ENCODE measurements around the gene FCN2. TPM values are rescaled to one million over a fixed set of nuclear protein-coding genes. Genes with fewer than 3 reads are reported as not detected.

Gene FCN2
- total RNA-seq, 2 donors from 2014 or later: not detected

GRCh38 chr9:134918646-134919045 is 38.0 kb downstream of the FCN2 start:
- DNase-seq (peak in 1 of 2 donors; percentile 2), ATAC-seq (no peak)
- intact Hi-C loops (cut with DNase I, micrococcal nuclease): no loop called here

- ATAC-seq: no peak
- intact Hi-C loops (cut with DNase I, micrococcal nuclease): no loop called here
- no peak for DNase-seq
Observed at GRCh38 chr9:134919303-134919702, 38.7 kb downstream of the FCN2 start.

GRCh38 chr9:134922066-134922931 is 41.7 kb downstream of the FCN2 start:
- intact Hi-C loops (cut with DNase I, micrococcal nuclease): no loop called here
- ATAC-seq: no peak
- peak in 1 of 2 donors; percentile 37 for DNase-seq

GRCh38 chr9:134922932-134923240 is 42.3 kb downstream of the FCN2 start:
- peak in 1 of 2 donors; percentile 26 for DNase-seq
- intact Hi-C loops (cut with DNase I, micrococcal nuclease): no loop called here
- ATAC-seq: no peak

- intact Hi-C loops (cut with DNase I, micrococcal nuclease): no loop called here
- ATAC-seq (no peak), DNase-seq (peak in 1 of 2 donors; percentile 14)
Observed at GRCh38 chr9:134923466-134923865, 42.9 kb downstream of the FCN2 start.

- peak in 1 of 2 donors; percentile 16 for DNase-seq
- intact Hi-C loops (cut with DNase I, micrococcal nuclease): no loop called here
- no peak for ATAC-seq
Observed at GRCh38 chr9:134925011-134925511, 44.5 kb downstream of the FCN2 start.

DNA sequence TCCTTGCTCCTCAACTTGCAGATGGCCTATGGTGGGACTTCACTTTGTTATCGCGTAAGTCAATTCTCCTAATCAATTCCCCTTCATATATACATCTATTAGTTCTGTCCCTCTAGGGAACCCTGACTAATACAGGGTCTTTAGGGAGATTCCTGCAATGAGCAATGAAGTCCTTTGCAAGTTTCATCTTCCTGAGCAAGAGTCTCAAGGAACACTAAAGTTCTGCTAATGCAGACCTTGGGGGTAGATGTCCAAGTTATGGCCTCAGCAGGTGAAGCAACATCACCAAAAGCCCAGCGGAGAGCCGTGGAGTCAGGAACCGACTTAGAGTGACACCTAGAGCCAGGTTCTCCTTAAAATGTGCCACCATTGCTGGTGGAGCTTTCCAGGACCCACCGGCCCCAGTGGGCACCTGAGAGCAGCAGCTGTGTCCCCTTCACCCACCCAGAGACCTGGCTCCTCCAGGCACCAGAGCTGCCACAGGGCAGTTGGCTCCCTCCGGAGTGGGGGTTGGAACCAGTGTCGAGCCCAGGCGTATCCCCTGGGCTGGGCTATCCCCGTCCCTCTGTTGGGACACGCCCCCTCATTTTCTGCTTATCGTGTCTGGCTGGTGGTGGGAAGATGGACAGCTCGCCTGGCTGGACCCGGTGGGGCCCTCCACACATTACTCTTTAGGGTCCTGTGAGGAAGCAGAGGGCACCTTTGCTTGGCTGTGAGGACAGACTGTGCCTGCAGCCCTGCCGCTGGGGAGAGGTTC is 48.0 kb downstream of the FCN2 start:
- ATAC-seq (no peak), DNase-seq (peak in 1 of 2 donors; percentile 16)
- intact Hi-C loops (cut with DNase I, micrococcal nuclease): no loop called here

DNA sequence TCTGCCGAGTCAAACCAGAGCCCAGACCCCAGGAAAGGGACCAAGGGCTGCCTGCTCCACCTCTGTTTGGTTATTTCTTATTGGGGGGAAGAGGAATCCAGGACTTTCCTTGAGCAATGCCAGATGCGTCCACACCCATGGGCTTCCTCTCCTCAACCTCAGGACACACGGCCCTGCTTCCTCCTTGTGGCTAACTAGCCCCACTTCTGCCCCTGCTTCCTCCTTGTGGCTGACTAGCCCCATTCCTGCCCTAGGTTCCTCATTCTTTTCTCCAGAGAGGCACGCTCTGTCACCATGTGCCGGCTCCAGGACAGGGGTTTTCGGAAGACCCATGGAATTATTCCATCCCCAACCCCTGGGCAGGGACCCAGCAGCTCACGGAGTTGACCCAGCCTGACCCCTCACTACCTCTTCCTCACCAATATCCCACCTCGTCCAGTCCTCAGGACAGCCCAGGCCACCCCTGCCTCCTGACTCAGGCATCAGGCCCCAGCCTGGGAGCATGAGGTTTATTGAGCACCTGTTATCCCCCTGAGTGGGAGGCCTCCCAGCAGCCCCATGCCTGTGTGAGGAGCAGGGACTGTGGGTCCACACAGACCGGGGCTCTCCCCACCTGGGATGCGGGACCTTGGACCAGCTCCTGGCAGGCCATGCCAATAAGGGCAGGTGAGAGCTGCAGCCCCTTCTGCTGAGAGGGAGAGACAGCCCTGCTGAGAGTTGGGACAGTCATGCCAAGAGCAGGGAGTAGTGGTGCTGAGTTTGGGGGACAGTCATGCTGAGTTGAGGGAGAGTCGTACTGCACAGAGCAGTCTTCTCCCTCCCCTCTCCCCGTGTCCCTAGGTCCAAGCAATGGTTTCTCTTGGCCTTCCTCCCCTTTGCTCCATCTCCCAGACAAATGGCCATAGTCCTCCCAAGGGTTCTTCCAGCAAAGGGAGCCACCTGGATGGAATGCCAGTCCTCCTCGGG is 48.9 kb downstream of the FCN2 start:
- ATAC-seq (no peak), DNase-seq (peak in 1 of 2 donors; percentile 51)
- intact Hi-C loops (cut with DNase I, micrococcal nuclease): no loop called here

- intact Hi-C loops (cut with DNase I, micrococcal nuclease): no loop called here
- DNase-seq (peak in 1 of 2 donors; percentile 38), ATAC-seq (no peak)
Observed at GRCh38 chr9:134930398-134930797, 49.8 kb downstream of the FCN2 start.

DNA sequence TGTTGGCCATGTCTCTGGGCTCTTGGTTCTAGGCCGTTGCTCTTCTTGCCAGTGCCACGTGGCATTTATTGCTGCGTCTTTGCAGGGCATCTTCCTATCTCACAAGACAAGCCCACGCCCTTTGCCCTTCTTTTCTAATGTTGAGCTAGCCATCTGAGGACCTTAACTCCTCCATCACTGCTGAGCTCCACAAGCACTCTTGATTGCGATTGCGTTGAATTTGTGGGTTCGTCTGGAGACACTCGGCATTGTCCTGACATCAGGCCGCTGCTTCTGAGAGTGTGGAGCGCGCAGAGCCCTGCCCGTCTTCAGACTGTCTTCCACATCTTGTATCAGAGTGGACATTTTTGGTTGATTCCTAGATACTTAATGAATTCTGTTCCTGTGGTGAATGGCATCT is 51.6 kb downstream of the FCN2 start:
- intact Hi-C loops (cut with DNase I, micrococcal nuclease): no loop called here
- ATAC-seq: no peak

GRCh38 chr9:134932606-134933005 is 52.0 kb downstream of the FCN2 start:
- no peak for ATAC-seq
- intact Hi-C loops (cut with DNase I, micrococcal nuclease): no loop called here
- DNase-seq: no peak

More for the DNA sequence above, 51.6 kb downstream of the FCN2 start:
- DNase-seq: peak in 1 of 2 donors; percentile 6

DNA sequence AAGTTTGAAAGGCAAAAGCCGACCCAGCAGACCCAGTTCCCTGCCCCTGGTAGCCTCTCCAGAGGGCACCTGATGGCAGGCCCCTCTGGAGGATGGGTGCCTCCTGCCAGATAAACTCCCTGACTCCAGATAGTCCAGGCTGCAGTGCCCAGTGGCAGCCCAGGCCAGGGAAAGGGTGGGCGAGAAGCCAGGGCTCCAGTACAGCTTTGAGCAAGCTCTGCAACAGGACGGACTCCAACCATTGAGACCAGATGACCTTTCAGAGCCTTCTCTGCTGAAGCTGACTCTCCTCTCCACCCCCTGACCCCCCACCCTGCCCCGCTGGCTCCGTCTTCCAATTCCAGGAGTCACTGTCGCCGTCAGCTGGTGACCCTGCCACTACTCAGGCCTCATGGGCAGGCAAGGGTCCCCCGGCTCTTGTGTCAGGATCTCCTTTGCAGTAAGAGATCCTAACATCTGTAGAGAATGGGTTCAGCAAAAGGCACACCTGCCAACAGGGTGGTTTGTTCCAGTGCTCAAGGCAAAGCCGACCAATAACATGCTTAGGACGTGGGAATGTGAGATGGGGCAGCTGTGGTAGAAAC is 52.6 kb downstream of the FCN2 start:
- intact Hi-C loops (cut with DNase I, micrococcal nuclease): no loop called here

DNA sequence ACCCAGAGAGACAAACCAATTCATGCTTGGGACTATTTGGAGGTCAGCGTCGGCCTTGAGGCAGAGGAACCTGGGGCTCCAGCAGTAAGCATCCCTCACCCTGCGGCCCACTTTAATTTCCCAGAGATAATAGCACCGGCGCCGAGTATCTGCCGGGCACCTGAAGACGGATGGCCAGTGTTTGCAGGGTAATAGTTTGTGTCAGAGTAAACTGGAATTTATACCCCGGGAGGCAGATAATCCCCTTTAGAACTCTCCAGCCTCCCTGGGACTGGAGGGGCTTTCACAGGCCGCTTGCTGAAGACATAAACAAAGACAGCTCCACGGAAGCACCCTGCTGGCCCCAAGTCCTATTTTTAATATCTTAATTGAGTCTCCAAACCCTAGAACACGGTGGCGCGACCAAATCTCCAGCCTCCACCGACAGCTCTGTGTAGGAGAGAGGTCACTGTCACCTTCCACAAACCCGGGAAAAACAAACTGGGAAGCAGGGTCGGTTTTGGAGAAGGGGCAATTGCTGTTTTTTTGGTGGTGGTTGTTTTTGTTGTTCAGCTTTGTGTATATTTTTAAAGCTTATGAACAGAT is 54.5 kb downstream of the FCN2 start:
- intact Hi-C loops (cut with DNase I, micrococcal nuclease): no loop called here
- ATAC-seq (no peak), DNase-seq (no peak)

More for the DNA sequence above, 52.6 kb downstream of the FCN2 start:
- no peak for DNase-seq
- ATAC-seq: no peak

- no peak for ATAC-seq
- intact Hi-C loops (cut with DNase I, micrococcal nuclease): no loop called here
- DNase-seq: peak in 1 of 2 donors; percentile 4
Observed at GRCh38 chr9:134935701-134936345, 55.2 kb downstream of the FCN2 start.

DNA sequence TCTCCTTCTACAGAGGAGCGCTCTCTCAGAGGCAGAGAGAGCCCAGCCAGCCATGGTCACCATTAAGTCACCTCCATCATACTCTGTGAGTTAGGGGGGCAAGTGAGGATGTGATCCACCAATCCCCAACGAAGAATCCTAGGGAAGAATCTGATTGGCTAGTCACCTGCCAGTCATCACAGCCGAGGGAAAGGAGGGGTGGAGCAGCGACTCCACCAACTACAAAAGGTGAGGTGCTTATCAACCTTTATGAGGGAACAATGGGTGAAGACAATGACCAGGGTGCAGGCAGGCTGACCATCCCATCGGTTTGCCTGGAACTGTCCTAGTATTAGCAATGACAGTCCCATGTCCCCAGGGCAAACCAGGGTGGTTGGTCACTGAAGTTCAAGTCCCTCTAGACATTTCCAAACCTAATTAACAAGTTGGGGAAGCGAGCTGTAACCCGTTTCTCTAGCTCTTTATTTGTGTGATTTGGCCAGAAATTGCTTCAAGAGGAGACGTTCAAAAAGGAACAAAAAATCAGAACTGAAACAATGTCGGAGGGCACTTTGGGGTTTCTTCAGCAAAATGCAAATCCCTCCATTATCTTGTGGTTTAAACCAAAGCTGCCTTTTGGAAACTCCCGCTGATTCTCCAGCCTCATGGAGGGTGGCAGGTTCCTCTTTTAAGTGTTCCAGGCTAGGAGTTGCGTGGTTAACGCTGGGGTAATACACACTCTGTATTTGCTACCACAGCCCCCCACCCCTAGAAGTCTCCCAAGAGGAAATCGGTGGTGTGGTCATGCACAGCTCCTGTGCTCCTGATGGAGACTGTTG is 55.9 kb downstream of the FCN2 start:
- intact Hi-C loops (cut with DNase I, micrococcal nuclease): no loop called here
- no peak for ATAC-seq
- no peak for DNase-seq

Measured in left colon (tissue), 2 donors.